Measurements from ENCODE around the gene TARP.
"Not testable (repeated sequence)": the region's sequence is repeated elsewhere in the genome, so short reads cannot be mapped to it uniquely, and the experiment has no call there.

The TARP gene

DNA sequence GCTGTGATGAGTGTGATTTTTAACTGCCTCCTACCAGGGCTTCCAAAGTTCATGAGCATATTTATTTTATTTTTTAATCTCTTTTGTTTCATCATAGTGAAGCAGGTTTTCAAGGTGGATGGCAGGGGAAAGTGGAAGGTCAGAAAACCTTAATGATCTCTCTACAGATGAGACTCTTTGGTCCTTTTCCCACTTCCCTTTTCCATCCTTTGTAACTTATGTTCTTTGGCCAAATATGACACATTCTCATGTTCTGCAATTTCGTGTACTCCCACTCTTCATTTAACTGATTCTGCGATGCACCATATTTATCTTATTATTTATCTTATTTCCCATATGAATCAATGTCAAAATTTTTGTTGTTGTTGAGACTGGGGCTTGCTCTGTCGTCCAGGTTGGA, 7.5 kb downstream of the TARP start:
- not testable (repeated sequence) for H3K27ac ChIP-seq (ENCODE audit: insufficient read depth, low read length, poor library complexity, severe bottlenecking); H3K27me3 ChIP-seq (replicated peaks; ENCODE audit: control insufficient read depth, insufficient read depth, low read length, poor library complexity, severe bottlenecking); H3K4me3 ChIP-seq (ENCODE audit: insufficient read depth, low read depth, low read length, poor library complexity, severe bottlenecking); H3K36me3 ChIP-seq (ENCODE audit: control insufficient read depth, insufficient read depth, low read length); DNase-seq; H3K4me1 ChIP-seq (ENCODE audit: control insufficient read depth, insufficient read depth, low read length, poor library complexity, severe bottlenecking); H3K9me3 ChIP-seq (ENCODE audit: control insufficient read depth, low read length)

DNA sequence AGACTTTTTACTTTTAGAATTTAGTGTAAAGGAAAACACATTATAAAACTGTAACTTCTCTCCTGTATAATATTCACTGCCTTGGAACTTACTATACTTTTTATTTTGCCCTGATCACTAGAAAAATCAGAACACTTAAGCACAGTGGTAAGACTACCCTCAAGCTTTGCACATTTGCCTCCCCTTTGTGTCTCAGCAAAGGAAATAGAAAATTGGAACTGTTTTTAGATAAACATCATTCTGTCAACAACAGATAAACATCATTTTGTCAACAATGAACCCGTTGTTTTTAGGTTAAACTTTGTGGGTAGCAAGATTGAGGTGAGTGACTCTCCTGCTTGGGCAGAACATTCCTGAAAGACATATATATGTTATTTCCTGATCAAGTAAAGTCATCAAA, 8.8 kb downstream of the TARP start:
- DNase-seq; H3K4me3 ChIP-seq (ENCODE audit: insufficient read depth, low read depth, low read length, poor library complexity, severe bottlenecking); H3K4me1 ChIP-seq (ENCODE audit: control insufficient read depth, insufficient read depth, low read length, poor library complexity, severe bottlenecking); H3K27me3 ChIP-seq (replicated peaks; ENCODE audit: control insufficient read depth, insufficient read depth, low read length, poor library complexity, severe bottlenecking); H3K27ac ChIP-seq (ENCODE audit: insufficient read depth, low read length, poor library complexity, severe bottlenecking); H3K36me3 ChIP-seq (ENCODE audit: control insufficient read depth, insufficient read depth, low read length); H3K9me3 ChIP-seq (ENCODE audit: control insufficient read depth, low read length): not testable (repeated sequence)

DNA sequence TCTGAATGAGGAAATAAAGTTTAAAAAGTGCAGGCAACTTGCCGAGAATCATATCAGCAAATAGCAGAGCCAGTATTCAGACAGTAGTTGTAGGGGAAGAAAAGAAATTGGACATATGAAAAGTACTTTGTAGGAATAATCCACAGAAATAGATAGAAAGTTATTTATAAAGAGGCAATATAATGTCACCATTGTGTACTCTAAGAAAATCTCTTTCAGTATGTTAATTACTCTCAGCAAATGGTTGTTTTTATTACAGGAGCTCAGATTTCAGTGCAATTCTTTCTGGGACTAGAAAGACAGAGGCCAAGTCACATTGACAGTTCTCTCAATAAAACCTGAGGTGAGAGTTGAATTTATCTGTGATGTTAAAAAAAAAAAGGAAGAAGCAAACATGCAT, 10.2 kb downstream of the TARP start:
- H3K27me3 ChIP-seq (replicated peaks; ENCODE audit: control insufficient read depth, insufficient read depth, low read length, poor library complexity, severe bottlenecking); H3K4me1 ChIP-seq (ENCODE audit: control insufficient read depth, insufficient read depth, low read length, poor library complexity, severe bottlenecking); H3K4me3 ChIP-seq (ENCODE audit: insufficient read depth, low read depth, low read length, poor library complexity, severe bottlenecking); H3K27ac ChIP-seq (ENCODE audit: insufficient read depth, low read length, poor library complexity, severe bottlenecking); DNase-seq; H3K36me3 ChIP-seq (ENCODE audit: control insufficient read depth, insufficient read depth, low read length); H3K9me3 ChIP-seq (ENCODE audit: control insufficient read depth, low read length): not testable (repeated sequence)

GRCh38 chr7:38262545-38262944, 10.9 kb downstream of the TARP start:
- Histone ChIP-seq H3K27me3 (replicated peaks; ENCODE audit: control insufficient read depth, insufficient read depth, low read length, poor library complexity, severe bottlenecking) (no peaks in the 10 kb centered on the region), H3K36me3 (ENCODE audit: control insufficient read depth, insufficient read depth, low read length) (no peaks in the 10 kb centered on the region), H3K27ac (ENCODE audit: insufficient read depth, low read length, poor library complexity, severe bottlenecking) (no peak overlapping the region), H3K4me3 (ENCODE audit: insufficient read depth, low read depth, low read length, poor library complexity, severe bottlenecking) (no peak overlapping the region), H3K9me3 (ENCODE audit: control insufficient read depth, low read length) (no peaks in the 10 kb centered on the region), H3K4me1 (ENCODE audit: control insufficient read depth, insufficient read depth, low read length, poor library complexity, severe bottlenecking) (no peaks in the 10 kb centered on the region)
- no peak for DNase-seq

GRCh38 chr7:38262026-38262425, 11.4 kb downstream of the TARP start:
- H3K4me3 ChIP-seq (ENCODE audit: insufficient read depth, low read depth, low read length, poor library complexity, severe bottlenecking); H3K27me3 ChIP-seq (replicated peaks; ENCODE audit: control insufficient read depth, insufficient read depth, low read length, poor library complexity, severe bottlenecking); H3K4me1 ChIP-seq (ENCODE audit: control insufficient read depth, insufficient read depth, low read length, poor library complexity, severe bottlenecking); DNase-seq; H3K27ac ChIP-seq (ENCODE audit: insufficient read depth, low read length, poor library complexity, severe bottlenecking); H3K9me3 ChIP-seq (ENCODE audit: control insufficient read depth, low read length); H3K36me3 ChIP-seq (ENCODE audit: control insufficient read depth, insufficient read depth, low read length): not testable (repeated sequence)

- not testable (repeated sequence) for H3K4me1 ChIP-seq (ENCODE audit: control insufficient read depth, insufficient read depth, low read length, poor library complexity, severe bottlenecking); H3K27me3 ChIP-seq (replicated peaks; ENCODE audit: control insufficient read depth, insufficient read depth, low read length, poor library complexity, severe bottlenecking); H3K27ac ChIP-seq (ENCODE audit: insufficient read depth, low read length, poor library complexity, severe bottlenecking); H3K36me3 ChIP-seq (ENCODE audit: control insufficient read depth, insufficient read depth, low read length); H3K9me3 ChIP-seq (ENCODE audit: control insufficient read depth, low read length); DNase-seq; H3K4me3 ChIP-seq (ENCODE audit: insufficient read depth, low read depth, low read length, poor library complexity, severe bottlenecking)
Observed at GRCh38 chr7:38261601-38262000, 11.8 kb downstream of the TARP start.

GRCh38 chr7:38259157-38259556, 14.3 kb downstream of the TARP start:
- H3K4me3 ChIP-seq (ENCODE audit: insufficient read depth, low read depth, low read length, poor library complexity, severe bottlenecking); H3K36me3 ChIP-seq (ENCODE audit: control insufficient read depth, insufficient read depth, low read length); H3K4me1 ChIP-seq (ENCODE audit: control insufficient read depth, insufficient read depth, low read length, poor library complexity, severe bottlenecking); DNase-seq; H3K9me3 ChIP-seq (ENCODE audit: control insufficient read depth, low read length); H3K27me3 ChIP-seq (replicated peaks; ENCODE audit: control insufficient read depth, insufficient read depth, low read length, poor library complexity, severe bottlenecking); H3K27ac ChIP-seq (ENCODE audit: insufficient read depth, low read length, poor library complexity, severe bottlenecking): not testable (repeated sequence)

- Histone ChIP-seq H3K4me3 (ENCODE audit: insufficient read depth, low read depth, low read length, poor library complexity, severe bottlenecking) (no peak overlapping the region), H3K4me1 (ENCODE audit: control insufficient read depth, insufficient read depth, low read length, poor library complexity, severe bottlenecking) (no peaks in the 10 kb centered on the region), H3K36me3 (ENCODE audit: control insufficient read depth, insufficient read depth, low read length) (no peaks in the 10 kb centered on the region), H3K27me3 (replicated peaks; ENCODE audit: control insufficient read depth, insufficient read depth, low read length, poor library complexity, severe bottlenecking) (no peaks in the 10 kb centered on the region), H3K27ac (ENCODE audit: insufficient read depth, low read length, poor library complexity, severe bottlenecking) (no peak overlapping the region), H3K9me3 (ENCODE audit: control insufficient read depth, low read length) (no peaks in the 10 kb centered on the region)
- DNase-seq = no peak
Observed at GRCh38 chr7:38257350-38257677, 16.1 kb downstream of the TARP start.

- not testable (repeated sequence) for H3K9me3 ChIP-seq (ENCODE audit: control insufficient read depth, low read length); DNase-seq; H3K27me3 ChIP-seq (replicated peaks; ENCODE audit: control insufficient read depth, insufficient read depth, low read length, poor library complexity, severe bottlenecking); H3K27ac ChIP-seq (ENCODE audit: insufficient read depth, low read length, poor library complexity, severe bottlenecking); H3K4me3 ChIP-seq (ENCODE audit: insufficient read depth, low read depth, low read length, poor library complexity, severe bottlenecking); H3K4me1 ChIP-seq (ENCODE audit: control insufficient read depth, insufficient read depth, low read length, poor library complexity, severe bottlenecking); H3K36me3 ChIP-seq (ENCODE audit: control insufficient read depth, insufficient read depth, low read length)
Observed at GRCh38 chr7:38249849-38250248, 23.6 kb downstream of the TARP start.

DNA sequence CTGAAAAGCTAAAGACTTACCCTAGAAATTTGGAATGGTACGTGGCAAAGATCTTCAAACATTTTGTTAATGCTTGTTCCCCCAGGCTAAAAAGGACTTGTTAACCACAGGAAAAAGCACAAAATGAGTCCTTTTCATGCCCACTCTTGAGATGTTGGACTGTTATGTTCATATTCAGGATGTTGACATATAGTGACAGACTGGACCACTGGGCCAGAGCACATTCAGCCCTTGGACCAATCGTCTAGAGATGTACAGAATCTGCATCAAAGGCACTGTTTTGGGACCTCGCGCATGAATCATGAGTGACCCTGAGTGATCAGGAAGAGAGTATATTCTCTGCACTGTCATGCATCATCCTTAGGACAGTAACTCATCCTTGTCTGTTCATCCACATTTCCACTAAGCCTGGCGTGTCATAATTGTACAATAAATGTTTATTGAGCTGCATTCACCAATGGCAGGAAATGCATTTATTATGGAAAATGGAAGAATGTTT, 25.3 kb downstream of the TARP start:
- DNase-seq = no peak
- Histone ChIP-seq H3K27me3 (replicated peaks; ENCODE audit: control insufficient read depth, insufficient read depth, low read length, poor library complexity, severe bottlenecking) (no peaks in the 10 kb centered on the region), H3K36me3 (ENCODE audit: control insufficient read depth, insufficient read depth, low read length) (no peaks in the 10 kb centered on the region), H3K4me3 (ENCODE audit: insufficient read depth, low read depth, low read length, poor library complexity, severe bottlenecking) (no peak overlapping the region), H3K4me1 (ENCODE audit: control insufficient read depth, insufficient read depth, low read length, poor library complexity, severe bottlenecking) (peaks cover 3% of the 10 kb centered on the region), H3K27ac (ENCODE audit: insufficient read depth, low read length, poor library complexity, severe bottlenecking) (no peak overlapping the region), H3K9me3 (ENCODE audit: control insufficient read depth, low read length) (no peaks in the 10 kb centered on the region)

DNA sequence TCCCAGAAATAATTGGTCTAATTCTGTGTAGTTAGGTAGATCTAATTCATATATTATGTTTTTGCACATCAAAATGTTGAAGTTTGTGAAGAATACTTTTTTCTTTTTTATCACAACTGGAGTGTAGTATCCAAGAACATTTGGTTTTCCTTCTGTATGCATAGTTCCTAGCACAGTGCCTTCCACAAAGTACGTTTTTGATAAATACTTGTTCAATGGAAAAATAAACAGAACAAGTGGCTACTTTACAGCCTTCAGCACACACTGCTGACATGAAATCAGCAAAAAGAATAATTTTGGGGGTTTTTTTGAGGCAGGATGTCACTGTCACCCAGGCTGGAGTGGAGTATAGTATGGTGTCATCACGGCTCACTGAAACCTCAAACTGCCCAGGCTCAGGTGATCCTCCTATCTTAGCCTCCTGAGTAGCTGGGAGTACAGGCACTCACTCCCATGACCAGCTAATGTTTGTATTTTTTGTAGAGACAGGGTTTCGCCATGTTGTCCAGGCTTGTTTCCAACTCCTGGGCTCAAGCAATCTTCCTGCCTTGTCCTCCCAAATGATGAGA, 27.9 kb downstream of the TARP start:
- no peak overlapping the region for H3K27ac ChIP-seq (ENCODE audit: insufficient read depth, low read length, poor library complexity, severe bottlenecking)

More for the DNA sequence above, 27.9 kb downstream of the TARP start:
- Histone ChIP-seq H3K4me3 (ENCODE audit: insufficient read depth, low read depth, low read length, poor library complexity, severe bottlenecking) (no peak overlapping the region), H3K36me3 (ENCODE audit: control insufficient read depth, insufficient read depth, low read length) (no peaks in the 10 kb centered on the region), H3K9me3 (ENCODE audit: control insufficient read depth, low read length) (no peaks in the 10 kb centered on the region), H3K4me1 (ENCODE audit: control insufficient read depth, insufficient read depth, low read length, poor library complexity, severe bottlenecking) (peaks cover 3% of the 10 kb centered on the region), H3K27me3 (replicated peaks; ENCODE audit: control insufficient read depth, insufficient read depth, low read length, poor library complexity, severe bottlenecking) (no peaks in the 10 kb centered on the region)
- no peak for DNase-seq
